ENCODE data around the gene TBC1D19.

- no peak for TF ChIP-seq EZH2phosphoT487 (IDR thresholded peaks at IDR 0.05; ENCODE audit: low read depth, severe bottlenecking, unreplicated experiment)
- TF ChIP-seq, protein P1, sequence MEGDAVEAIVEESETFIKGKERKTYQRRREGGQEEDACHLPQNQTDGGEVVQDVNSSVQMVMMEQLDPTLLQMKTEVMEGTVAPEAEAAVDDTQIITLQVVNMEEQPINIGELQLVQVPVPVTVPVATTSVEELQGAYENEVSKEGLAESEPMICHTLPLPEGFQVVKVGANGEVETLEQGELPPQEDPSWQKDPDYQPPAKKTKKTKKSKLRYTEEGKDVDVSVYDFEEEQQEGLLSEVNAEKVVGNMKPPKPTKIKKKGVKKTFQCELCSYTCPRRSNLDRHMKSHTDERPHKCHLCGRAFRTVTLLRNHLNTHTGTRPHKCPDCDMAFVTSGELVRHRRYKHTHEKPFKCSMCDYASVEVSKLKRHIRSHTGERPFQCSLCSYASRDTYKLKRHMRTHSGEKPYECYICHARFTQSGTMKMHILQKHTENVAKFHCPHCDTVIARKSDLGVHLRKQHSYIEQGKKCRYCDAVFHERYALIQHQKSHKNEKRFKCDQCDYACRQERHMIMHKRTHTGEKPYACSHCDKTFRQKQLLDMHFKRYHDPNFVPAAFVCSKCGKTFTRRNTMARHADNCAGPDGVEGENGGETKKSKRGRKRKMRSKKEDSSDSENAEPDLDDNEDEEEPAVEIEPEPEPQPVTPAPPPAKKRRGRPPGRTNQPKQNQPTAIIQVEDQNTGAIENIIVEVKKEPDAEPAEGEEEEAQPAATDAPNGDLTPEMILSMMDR (IDR thresholded peaks at IDR 0.05; ENCODE audit: poor library complexity): no peak
Measured at GRCh38 chr4:26594371-26594770, 10.5 kb downstream of the TBC1D19 start.

Data from hepatocyte (in vitro differentiated cells).